NOMO-1 (cell line): ENCODE results near the gene FOXB2.

Source experiments
- DNase-seq, 2 experiments: peaks; one replicate each; lab custom pipeline; 2025; ENCODE audit not compliant: unreplicated experiment in 2 of 2; lab: John Stamatoyannopoulos, UW

FOXB2 gene

DNA sequence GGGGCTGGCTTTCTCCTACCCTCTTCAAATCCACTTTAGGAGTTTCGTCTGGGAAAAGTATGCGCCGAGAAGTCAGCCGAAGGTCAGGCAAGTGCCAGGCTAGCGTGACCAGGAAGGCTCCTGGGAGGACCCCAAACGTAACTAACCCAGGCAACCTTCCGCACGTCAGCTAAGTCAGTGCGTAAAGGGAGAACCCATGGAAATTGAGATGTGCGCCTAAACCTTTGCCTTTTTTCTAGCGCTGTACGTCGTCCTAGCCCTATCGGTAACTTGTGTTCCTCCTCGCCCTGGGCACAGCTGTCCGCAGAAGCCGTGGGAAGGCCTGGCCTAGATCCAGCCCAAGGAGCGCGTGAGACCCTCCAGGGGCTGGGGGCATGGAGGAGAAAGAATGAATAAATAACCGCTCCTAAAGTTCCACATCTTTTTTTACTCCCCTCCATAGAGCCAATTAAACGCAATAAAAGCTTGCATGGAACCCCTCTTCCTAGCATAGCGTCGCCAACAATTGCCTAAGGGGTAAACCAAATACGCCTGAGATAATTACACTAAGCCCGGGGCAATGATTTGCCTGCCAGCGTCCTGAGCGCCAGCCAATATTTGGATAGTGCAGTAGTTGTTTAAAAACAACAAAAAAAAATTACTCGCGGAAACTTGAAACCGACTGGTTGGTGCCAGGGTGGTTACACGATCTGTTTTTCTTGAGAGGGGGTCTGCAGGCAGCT lies 4.0 kb upstream of the FOXB2 start:
- no peak for DNase-seq

- DNase-seq, result no peak
Observed at GRCh38 chr9:77016121-77016525, 3.3 kb upstream of the FOXB2 start.

- no peak for DNase-seq
Observed at GRCh38 chr9:77016526-77017504, 2.6 kb upstream of the FOXB2 start.

- no peak for DNase-seq
Observed at GRCh38 chr9:77017505-77017894, 2.0 kb upstream of the FOXB2 start.

DNA sequence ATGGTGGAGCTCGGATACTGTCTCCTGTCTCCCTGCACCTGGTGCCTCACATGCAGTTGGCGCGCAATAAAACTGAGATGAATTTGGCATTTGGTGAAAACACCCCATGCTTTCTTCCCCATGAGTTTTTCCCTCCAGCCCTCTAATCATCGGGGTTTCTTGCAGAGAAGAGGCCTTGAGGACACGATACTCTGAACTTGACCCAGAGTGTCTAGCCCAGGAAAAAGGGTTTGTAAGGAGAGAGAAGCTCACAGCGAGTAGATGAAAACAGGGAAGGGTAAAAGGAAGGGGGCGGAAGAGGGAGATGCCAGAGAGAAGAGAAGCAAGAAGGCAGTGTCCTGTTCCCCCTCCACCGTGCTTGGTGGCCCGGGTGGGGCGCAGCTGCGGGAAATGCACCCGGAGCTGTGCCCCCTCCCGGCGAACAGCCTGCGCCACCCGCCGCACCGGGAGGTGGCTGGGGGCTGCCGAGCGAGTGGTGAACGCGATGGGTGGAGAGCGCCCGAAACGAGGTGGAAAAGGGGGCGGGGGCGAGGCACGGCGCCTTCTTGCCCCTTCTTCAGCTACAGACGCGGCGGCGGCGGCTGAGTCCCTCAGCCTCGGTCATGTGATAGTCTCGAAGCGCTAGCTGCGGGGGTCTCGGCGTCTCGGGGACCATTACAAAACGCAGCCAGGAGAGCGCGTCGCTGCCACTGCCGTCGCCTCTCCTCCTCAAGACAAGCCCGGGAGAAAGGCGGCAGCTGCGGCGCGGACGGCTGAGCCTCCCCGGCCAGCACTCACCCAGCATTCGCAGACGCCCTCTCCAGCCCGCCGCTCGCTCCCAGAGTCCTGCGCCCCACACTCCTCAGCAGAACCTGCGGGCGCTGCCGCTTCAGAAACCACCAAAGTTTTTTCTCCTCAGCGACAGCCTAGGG lies 1.1 kb upstream of the FOXB2 start:
- DNase-seq, result no peak

DNA sequence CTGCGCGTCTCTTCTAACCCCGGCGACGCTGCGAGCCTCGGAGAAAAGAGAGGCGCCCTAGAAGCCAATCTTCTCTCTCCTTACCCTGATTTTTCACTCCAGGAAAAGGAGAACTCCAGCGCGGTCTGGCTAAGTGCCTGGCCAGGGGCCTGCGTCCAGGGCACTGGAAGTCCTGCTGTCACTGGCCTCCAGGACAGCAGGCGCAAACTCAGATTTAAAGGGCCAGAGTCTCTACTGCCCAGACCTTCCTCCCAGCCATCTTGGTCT lies 553 bp upstream of the FOXB2 start:
- no peak for DNase-seq

GRCh38 chr9:77019926-77020412 lies 514 bp downstream of the FOXB2 start:
- DNase-seq, result no peak

GRCh38 chr9:77020413-77021290 lies 1.2 kb downstream of the FOXB2 start:
- no peak for DNase-seq

DNA sequence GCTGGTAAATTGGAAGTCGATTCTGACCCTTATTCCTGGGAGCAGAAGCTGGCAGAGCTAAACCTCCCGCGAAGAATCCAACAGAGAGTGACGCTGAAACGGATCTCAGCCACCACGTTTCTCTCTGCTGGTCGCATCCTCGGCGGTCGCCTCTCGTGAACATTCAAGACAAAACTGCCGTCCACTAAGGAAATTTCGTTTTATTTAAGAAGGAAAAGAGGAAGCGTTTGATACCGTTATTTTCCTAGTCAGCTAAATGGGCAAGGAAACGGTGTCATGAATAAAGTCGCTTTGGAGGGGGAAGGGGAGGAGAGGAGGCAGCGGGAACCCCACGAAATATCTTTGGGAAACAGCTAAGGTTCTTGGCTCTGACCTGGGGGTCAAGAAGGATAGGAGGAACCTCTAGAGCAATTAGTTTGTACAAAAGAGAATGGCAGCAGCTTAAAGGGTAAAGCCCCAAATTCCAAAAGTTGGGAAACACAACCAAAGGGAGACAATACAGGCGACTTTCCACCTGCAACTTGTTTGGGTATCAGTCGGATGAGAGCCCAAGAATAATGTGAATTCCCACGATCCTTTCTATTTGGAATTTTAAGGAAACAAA lies 1.9 kb downstream of the FOXB2 start:
- DNase-seq, result no peak

DNA sequence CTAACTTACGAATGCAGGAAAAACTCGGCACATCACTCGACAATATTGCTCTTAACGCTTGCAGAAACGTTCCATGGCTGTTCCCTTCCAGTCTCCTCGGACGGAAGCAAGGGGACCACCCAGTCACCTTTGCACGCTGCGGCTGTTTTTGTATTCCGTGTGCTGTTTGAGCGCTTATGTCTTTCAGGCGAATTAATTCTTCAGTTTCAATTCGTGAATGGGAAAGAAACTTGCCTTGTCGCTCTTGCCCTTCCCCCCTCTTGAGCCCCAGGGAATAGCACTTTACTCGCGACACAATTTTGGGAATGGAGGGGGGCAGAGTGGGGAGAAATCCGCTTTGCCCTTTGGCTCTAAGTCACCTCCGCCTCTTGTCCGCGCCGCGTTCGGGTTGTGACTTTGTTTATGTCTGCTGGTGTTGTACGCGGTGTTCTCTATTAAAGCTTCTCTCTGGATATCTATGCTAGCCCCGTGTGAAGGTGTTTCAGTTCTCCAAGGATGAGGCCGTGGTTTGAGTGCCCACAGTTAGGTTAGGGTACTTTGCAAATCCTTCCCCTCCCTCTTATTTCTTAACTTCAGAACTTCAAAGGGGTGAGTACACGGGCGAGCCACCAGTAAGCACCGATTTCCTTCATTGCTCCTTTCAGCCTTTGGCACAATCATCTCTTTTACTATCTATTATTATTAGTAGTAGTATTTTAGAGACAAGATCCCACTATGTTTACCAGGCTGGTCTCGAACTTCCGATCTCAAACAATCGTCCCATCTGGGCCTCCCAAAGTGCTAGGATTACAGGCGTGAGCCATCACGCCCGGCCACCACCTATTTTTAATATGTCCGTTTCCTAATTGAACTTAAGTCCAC lies 2.7 kb downstream of the FOXB2 start:
- no peak for DNase-seq

DNA sequence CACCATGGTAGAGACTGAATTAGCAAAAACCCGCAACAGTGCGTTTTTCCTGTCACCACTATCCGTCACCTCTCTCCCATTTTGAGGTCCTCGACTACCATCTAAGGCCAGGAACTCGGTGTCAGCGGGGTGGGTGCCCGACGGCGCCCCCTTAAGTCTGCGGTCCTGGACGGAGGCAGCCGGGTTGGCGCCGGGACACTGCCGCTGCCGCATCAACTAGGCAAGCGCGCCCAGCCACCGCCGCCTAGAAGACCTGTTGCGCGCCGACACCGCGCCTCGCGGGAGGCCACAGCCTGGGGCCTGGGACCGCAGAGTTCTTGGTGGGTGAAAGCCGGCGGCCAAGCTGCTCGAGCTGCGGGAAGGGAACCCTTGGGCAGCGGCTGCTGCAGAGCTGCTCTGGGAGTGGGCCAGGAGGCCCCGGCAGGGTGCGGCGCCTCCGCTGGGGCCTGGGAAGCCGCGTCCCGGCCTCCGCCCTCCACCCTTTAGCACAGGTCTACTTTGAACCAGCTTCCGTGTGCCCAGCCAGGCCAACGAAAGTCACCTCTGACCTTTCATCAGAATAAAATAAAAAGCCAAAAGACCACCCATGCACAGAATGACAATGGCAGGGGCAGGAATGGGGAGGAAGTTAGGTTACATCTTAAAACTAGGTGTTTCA lies 3.5 kb downstream of the FOXB2 start:
- DNase-seq, result no peak

GRCh38 chr9:77023726-77024125 lies 4.3 kb downstream of the FOXB2 start:
- no peak for DNase-seq

GRCh38 chr9:77024776-77025545 lies 5.5 kb downstream of the FOXB2 start:
- no peak for DNase-seq

- no peak for DNase-seq
Observed at GRCh38 chr9:77028478-77028877, 9.0 kb downstream of the FOXB2 start.

- no peak for DNase-seq
Observed at GRCh38 chr9:77030045-77030444, 10.6 kb downstream of the FOXB2 start.

DNA sequence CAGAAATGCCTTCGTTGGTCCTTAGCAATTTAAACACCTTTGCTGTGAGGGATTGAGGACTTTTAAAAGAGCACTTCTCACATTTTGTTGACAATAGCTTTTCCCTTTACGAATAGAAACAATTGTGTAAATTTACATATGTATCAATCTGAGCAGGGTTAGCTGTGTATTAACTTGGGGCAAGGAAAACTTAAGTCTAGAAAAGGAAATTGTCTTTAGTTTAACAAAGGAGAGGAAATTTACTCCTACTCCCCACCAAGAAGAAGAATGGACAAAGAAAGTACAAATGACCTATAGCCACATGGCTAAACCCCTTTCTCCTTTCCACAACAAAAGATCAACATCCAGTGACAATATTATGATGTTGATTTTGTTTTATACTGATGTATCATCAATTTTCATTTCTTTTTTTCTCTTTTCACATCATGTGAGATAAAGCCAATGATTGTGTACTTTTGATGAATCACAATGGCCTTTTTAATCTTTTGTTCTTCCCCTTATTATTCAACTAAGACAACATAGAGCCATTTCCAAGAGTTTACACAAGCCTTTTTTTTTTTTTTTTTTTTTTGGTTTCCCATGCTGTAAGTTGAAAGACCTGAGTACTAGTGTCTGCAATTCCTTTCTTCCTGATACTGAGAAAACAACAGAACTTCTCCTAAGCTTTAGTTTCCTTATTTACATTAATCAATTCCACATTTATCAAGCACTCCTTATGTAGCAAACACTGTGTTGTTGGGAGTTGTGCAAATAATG lies 19.0 kb downstream of the FOXB2 start:
- no peak for DNase-seq

- no peak for DNase-seq
Observed at GRCh38 chr9:77040340-77040739, 20.9 kb downstream of the FOXB2 start.
